Activated naive CD8-positive, alpha-beta T cell treated with anti-CD3 and anti-CD28 coated beads, Interleukin-2, amount 10 ng/mL, durations not matched to agents 7 days and 5 days (primary cell): ENCODE data around the gene DMD. TPM values are rescaled to one million over a fixed set of nuclear protein-coding genes. Genes with fewer than 3 reads are reported as not detected.

Experiments used
- ATAC-seq: fragments of 150-1000 bp; cut with Tn5 transposase; one replicate; pipeline ENCODE4 v1.10.0; 2021; ENCODE audit warnings: low read depth, moderate library complexity
- POLR2A ChIA-PET: fragments of 350-600 bp; sonication (Branson Sonifier 250); formaldehyde crosslinking; loops from one replicate; lab custom pipeline; 2021; ENCODE audit warnings: antibody characterized with exemption; lab: Charles Lee
- DNase-seq: peaks from one replicate; pipeline ENCODE4 v3.0.0; 2021
- H3K27ac Mint-ChIP-seq: one replicate; pipeline ENCODE4 v1.8.0; 2022; ENCODE audit warnings: mild to moderate bottlenecking, mixed read lengths
- H3K27me3 Mint-ChIP-seq: one replicate; pipeline ENCODE4 v1.8.0; 2022; ENCODE audit warnings: mild to moderate bottlenecking, moderate library complexity, mixed read lengths
- H3K36me3 Mint-ChIP-seq: one replicate; pipeline ENCODE4 v1.8.0; 2021; ENCODE audit warnings: mild to moderate bottlenecking, mixed read lengths
- H3K4me1 Mint-ChIP-seq: one replicate; pipeline ENCODE4 v1.8.0; 2021; ENCODE audit warnings: mixed read lengths
- H3K4me3 Mint-ChIP-seq: one replicate; pipeline ENCODE4 v1.8.0; 2022; ENCODE audit warnings: mild to moderate bottlenecking, moderate library complexity, mixed read lengths
- H3K9me3 Mint-ChIP-seq: one replicate; pipeline ENCODE4 v1.8.0; 2021; ENCODE audit warnings: mixed read lengths
- total RNA-seq, 2 experiments: library from RNA; stranded (reverse); gene quantifications; one replicate each; pipeline ENCODE4 v1.2.3, GENCODE V29; 2021

The DMD gene
- total RNA-seq, 2 experiments from 2014 or later = 0.17 TPM; not detected in 1

- DNase-seq = no peak
- no peaks in the 10 kb centered on the region for H3K27me3 Mint-ChIP-seq
- ATAC-seq = no peak
These were observed 145.9 kb downstream of the DMD start for GRCh38 chrX:33065415-33065814.

GRCh38 chrX:33062041-33062440, 149.3 kb downstream of the DMD start:
- no peak overlapping the region for H3K27ac Mint-ChIP-seq
- POLR2A ChIA-PET = no interaction called here

More at GRCh38 chrX:33065415-33065814, 145.9 kb downstream of the DMD start:
- no peaks in the 10 kb centered on the region for H3K36me3 Mint-ChIP-seq
- H3K27ac Mint-ChIP-seq = no peak overlapping the region
- POLR2A ChIA-PET = no interaction called here
- no peaks in the 10 kb centered on the region for H3K9me3 Mint-ChIP-seq
- H3K4me1 Mint-ChIP-seq = no peaks in the 10 kb centered on the region
- H3K4me3 Mint-ChIP-seq = no peak overlapping the region

GRCh38 chrX:33053001-33053400, 158.3 kb downstream of the DMD start:
- Mint-ChIP-seq H3K36me3 (no peaks in the 10 kb centered on the region), H3K4me3 (no peak overlapping the region)

More at GRCh38 chrX:33062041-33062440, 149.3 kb downstream of the DMD start:
- Mint-ChIP-seq H3K4me1 (no peaks in the 10 kb centered on the region), H3K27me3 (no peaks in the 10 kb centered on the region), H3K9me3 (no peaks in the 10 kb centered on the region), H3K36me3 (no peaks in the 10 kb centered on the region), H3K4me3 (no peak overlapping the region)
- no peak for ATAC-seq
- DNase-seq = no peak

GRCh38 chrX:33045882-33046281, 165.5 kb downstream of the DMD start:
- no peaks in the 10 kb centered on the region for H3K4me1 Mint-ChIP-seq
- H3K9me3 Mint-ChIP-seq = no peaks in the 10 kb centered on the region
- H3K36me3 Mint-ChIP-seq = no peaks in the 10 kb centered on the region
- DNase-seq (no peak), ATAC-seq (no peak)
- H3K27ac Mint-ChIP-seq = no peak overlapping the region
- POLR2A ChIA-PET = no interaction called here
- H3K4me3 Mint-ChIP-seq = no peak overlapping the region
- no peaks in the 10 kb centered on the region for H3K27me3 Mint-ChIP-seq

More at GRCh38 chrX:33053001-33053400, 158.3 kb downstream of the DMD start:
- Mint-ChIP-seq H3K27me3 (no peaks in the 10 kb centered on the region), H3K4me1 (no peaks in the 10 kb centered on the region), H3K9me3 (peaks cover 2% of the 10 kb centered on the region), H3K27ac (no peak overlapping the region)
- POLR2A ChIA-PET = no interaction called here
- DNase-seq (no peak), ATAC-seq (no peak)

- Mint-ChIP-seq H3K4me3 (no peak overlapping the region), H3K4me1 (no peaks in the 10 kb centered on the region), H3K9me3 (no peaks in the 10 kb centered on the region), H3K27ac (no peak overlapping the region), H3K27me3 (no peaks in the 10 kb centered on the region), H3K36me3 (no peaks in the 10 kb centered on the region)
- DNase-seq = no peak
- ATAC-seq = no peak
- POLR2A ChIA-PET = no interaction called here
These were observed 166.1 kb downstream of the DMD start for GRCh38 chrX:33045245-33045644.

GRCh38 chrX:33041141-33041540, 170.2 kb downstream of the DMD start:
- DNase-seq (no peak), ATAC-seq (no peak)
- Mint-ChIP-seq H3K27me3 (no peaks in the 10 kb centered on the region), H3K4me3 (no peak overlapping the region), H3K4me1 (no peaks in the 10 kb centered on the region), H3K36me3 (no peaks in the 10 kb centered on the region), H3K27ac (no peak overlapping the region), H3K9me3 (no peaks in the 10 kb centered on the region)
- POLR2A ChIA-PET = no interaction called here

- Mint-ChIP-seq H3K4me1 (no peaks in the 10 kb centered on the region), H3K36me3 (no peaks in the 10 kb centered on the region)
- ATAC-seq = no peak
These were observed 178.6 kb downstream of the DMD start for GRCh38 chrX:33032700-33033099.

GRCh38 chrX:33014949-33015348, 196.4 kb downstream of the DMD start:
- no peak for ATAC-seq
- POLR2A ChIA-PET = no interaction called here

More at GRCh38 chrX:33032700-33033099, 178.6 kb downstream of the DMD start:
- DNase-seq = no peak
- Mint-ChIP-seq H3K27me3 (no peaks in the 10 kb centered on the region), H3K9me3 (no peaks in the 10 kb centered on the region), H3K27ac (no peak overlapping the region), H3K4me3 (no peak overlapping the region)
- POLR2A ChIA-PET = no interaction called here

GRCh38 chrX:33014086-33014485, 197.3 kb downstream of the DMD start:
- ATAC-seq (no peak), DNase-seq (no peak)
- H3K27me3 Mint-ChIP-seq = no peaks in the 10 kb centered on the region
- H3K36me3 Mint-ChIP-seq = no peaks in the 10 kb centered on the region
- H3K27ac Mint-ChIP-seq = no peak overlapping the region
- H3K4me3 Mint-ChIP-seq = no peak overlapping the region
- no peaks in the 10 kb centered on the region for H3K9me3 Mint-ChIP-seq
- H3K4me1 Mint-ChIP-seq = no peaks in the 10 kb centered on the region
- POLR2A ChIA-PET = no interaction called here

More at GRCh38 chrX:33014949-33015348, 196.4 kb downstream of the DMD start:
- H3K36me3 Mint-ChIP-seq = no peaks in the 10 kb centered on the region
- H3K4me1 Mint-ChIP-seq = no peaks in the 10 kb centered on the region
- no peak overlapping the region for H3K4me3 Mint-ChIP-seq
- H3K27ac Mint-ChIP-seq = no peak overlapping the region
- H3K9me3 Mint-ChIP-seq = no peaks in the 10 kb centered on the region
- no peak for DNase-seq
- no peaks in the 10 kb centered on the region for H3K27me3 Mint-ChIP-seq

- H3K4me3 Mint-ChIP-seq = no peak overlapping the region
- ATAC-seq = no peak
- H3K36me3 Mint-ChIP-seq = no peaks in the 10 kb centered on the region
- H3K4me1 Mint-ChIP-seq = no peaks in the 10 kb centered on the region
- H3K9me3 Mint-ChIP-seq = no peaks in the 10 kb centered on the region
- no peak overlapping the region for H3K27ac Mint-ChIP-seq
- POLR2A ChIA-PET = no interaction called here
- no peaks in the 10 kb centered on the region for H3K27me3 Mint-ChIP-seq
- DNase-seq = no peak
These were observed 210.2 kb downstream of the DMD start for GRCh38 chrX:33001107-33001506.

- ATAC-seq (no peak), DNase-seq (no peak)
- H3K27me3 Mint-ChIP-seq = no peaks in the 10 kb centered on the region
- H3K4me1 Mint-ChIP-seq = no peaks in the 10 kb centered on the region
- no peak overlapping the region for H3K27ac Mint-ChIP-seq
- POLR2A ChIA-PET = no interaction called here
- no peaks in the 10 kb centered on the region for H3K36me3 Mint-ChIP-seq
- H3K9me3 Mint-ChIP-seq = no peaks in the 10 kb centered on the region
- H3K4me3 Mint-ChIP-seq = no peak overlapping the region
These were observed 212.6 kb downstream of the DMD start for GRCh38 chrX:32998776-32999175.

- Mint-ChIP-seq H3K36me3 (no peaks in the 10 kb centered on the region), H3K4me3 (no peak overlapping the region), H3K9me3 (no peaks in the 10 kb centered on the region), H3K27me3 (no peaks in the 10 kb centered on the region), H3K4me1 (no peaks in the 10 kb centered on the region), H3K27ac (no peak overlapping the region)
- POLR2A ChIA-PET = no interaction called here
- DNase-seq (no peak), ATAC-seq (no peak)
These were observed 215.9 kb downstream of the DMD start for GRCh38 chrX:32995427-32995826.

- DNase-seq (no peak), ATAC-seq (no peak)
- H3K9me3 Mint-ChIP-seq = no peaks in the 10 kb centered on the region
- H3K4me1 Mint-ChIP-seq = no peaks in the 10 kb centered on the region
- POLR2A ChIA-PET = no interaction called here
- H3K27me3 Mint-ChIP-seq = no peaks in the 10 kb centered on the region
- no peak overlapping the region for H3K27ac Mint-ChIP-seq
- no peak overlapping the region for H3K4me3 Mint-ChIP-seq
- H3K36me3 Mint-ChIP-seq = no peaks in the 10 kb centered on the region
These were observed 224.2 kb downstream of the DMD start for GRCh38 chrX:32987142-32987541.

GRCh38 chrX:32985544-32985943, 225.8 kb downstream of the DMD start:
- no peak overlapping the region for H3K27ac Mint-ChIP-seq
- no peaks in the 10 kb centered on the region for H3K4me1 Mint-ChIP-seq
- POLR2A ChIA-PET = no interaction called here
- no peaks in the 10 kb centered on the region for H3K27me3 Mint-ChIP-seq
- DNase-seq = no peak
- H3K4me3 Mint-ChIP-seq = no peak overlapping the region
- no peaks in the 10 kb centered on the region for H3K9me3 Mint-ChIP-seq
- H3K36me3 Mint-ChIP-seq = no peaks in the 10 kb centered on the region
- ATAC-seq = no peak

GRCh38 chrX:32966821-32967355, 244.5 kb downstream of the DMD start:
- no peak overlapping the region for H3K4me3 Mint-ChIP-seq
- peaks cover 4% of the 10 kb centered on the region for H3K9me3 Mint-ChIP-seq
- no peak for DNase-seq
- H3K4me1 Mint-ChIP-seq = no peaks in the 10 kb centered on the region
- no peak overlapping the region for H3K27ac Mint-ChIP-seq
- POLR2A ChIA-PET = no interaction called here
- no peaks in the 10 kb centered on the region for H3K36me3 Mint-ChIP-seq
- no peaks in the 10 kb centered on the region for H3K27me3 Mint-ChIP-seq
- ATAC-seq = no peak
